ENCODE results near the gene IFNL4.
A peak's percentile ranks its signal among the peaks of the same experiment; 100 is the strongest.

The IFNL4 gene

DNA sequence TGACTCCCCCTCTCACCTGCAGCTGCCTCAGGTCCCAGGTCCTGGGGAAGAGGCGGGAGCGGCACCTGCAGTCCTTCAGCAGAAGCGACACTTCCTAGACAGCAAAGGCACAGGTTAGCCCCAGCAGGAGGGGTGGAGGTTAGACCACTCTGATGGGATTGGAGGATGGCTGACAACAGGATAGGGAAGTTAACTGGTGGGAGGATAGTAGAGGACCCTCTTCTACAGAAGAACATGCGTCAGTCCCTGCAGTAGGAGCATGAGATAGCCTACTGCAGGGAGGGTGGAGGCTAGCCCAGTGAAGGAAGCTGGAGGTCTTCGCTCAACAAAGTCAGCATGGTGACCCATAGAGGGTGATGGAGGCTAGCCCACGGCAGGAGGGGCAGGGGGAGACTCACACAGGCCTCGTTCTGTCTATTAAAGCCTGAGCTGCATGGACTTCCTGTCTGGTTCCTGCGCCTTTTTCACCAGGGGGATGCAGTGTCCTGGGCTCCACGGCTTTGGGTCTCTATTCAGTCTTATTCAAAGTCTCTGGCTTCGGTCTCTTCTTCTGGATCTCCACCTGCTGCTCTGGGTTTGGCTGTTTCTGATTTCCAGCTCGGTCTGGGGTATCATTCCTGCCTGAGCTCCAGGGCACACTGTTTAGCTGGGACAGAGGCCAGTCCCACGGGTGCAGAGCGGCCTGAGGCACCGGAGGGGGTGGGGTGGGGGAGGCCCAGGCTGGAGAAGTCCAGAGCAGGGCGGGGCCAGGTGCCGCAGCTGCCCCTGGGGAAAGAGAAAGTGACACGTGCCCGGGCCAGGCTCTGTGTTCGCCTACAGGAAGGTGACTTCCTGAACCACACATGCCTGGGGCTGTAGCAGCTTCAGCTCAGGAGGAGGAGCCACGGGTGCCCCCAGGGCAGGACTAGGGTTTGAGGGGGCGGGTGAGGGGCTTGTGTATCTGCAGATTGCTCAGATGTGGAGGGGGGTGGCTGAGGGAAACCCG lies 11.2 kb downstream of the IFNL4 start:
- no peaks in the 10 kb centered on the region for H3K27me3 ChIP-seq (ENCODE audit: insufficient read depth, poor library complexity, severe bottlenecking)
- no peak overlapping the region for H3K27ac ChIP-seq (replicated peaks)
- TF ChIP-seq GABPA (IDR thresholded peaks at IDR 0.05; ENCODE audit: low read depth), result no peak
- no peak for TF ChIP-seq REST (IDR thresholded peaks at IDR 0.05; ENCODE audit: insufficient replicate concordance, low read depth)
- TF ChIP-seq POLR2AphosphoS5 (IDR thresholded peaks at IDR 0.05; ENCODE audit: low read depth), result no peak
- no peak for TF ChIP-seq SPI1 (IDR thresholded peaks at IDR 0.05; ENCODE audit: borderline replicate concordance, low read depth)
- TF ChIP-seq, protein P1, sequence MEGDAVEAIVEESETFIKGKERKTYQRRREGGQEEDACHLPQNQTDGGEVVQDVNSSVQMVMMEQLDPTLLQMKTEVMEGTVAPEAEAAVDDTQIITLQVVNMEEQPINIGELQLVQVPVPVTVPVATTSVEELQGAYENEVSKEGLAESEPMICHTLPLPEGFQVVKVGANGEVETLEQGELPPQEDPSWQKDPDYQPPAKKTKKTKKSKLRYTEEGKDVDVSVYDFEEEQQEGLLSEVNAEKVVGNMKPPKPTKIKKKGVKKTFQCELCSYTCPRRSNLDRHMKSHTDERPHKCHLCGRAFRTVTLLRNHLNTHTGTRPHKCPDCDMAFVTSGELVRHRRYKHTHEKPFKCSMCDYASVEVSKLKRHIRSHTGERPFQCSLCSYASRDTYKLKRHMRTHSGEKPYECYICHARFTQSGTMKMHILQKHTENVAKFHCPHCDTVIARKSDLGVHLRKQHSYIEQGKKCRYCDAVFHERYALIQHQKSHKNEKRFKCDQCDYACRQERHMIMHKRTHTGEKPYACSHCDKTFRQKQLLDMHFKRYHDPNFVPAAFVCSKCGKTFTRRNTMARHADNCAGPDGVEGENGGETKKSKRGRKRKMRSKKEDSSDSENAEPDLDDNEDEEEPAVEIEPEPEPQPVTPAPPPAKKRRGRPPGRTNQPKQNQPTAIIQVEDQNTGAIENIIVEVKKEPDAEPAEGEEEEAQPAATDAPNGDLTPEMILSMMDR (IDR thresholded peaks at IDR 0.05; ENCODE audit: insufficient read depth, low read length), result no peak
- no peak overlapping the region for H3K4me3 ChIP-seq (replicated peaks; ENCODE audit: insufficient read depth, low read length)
- peak; percentile 20 to 23 for DNase-seq (ENCODE audit: low read depth in 1 of 2, low spot score in 1 of 2)

DNA sequence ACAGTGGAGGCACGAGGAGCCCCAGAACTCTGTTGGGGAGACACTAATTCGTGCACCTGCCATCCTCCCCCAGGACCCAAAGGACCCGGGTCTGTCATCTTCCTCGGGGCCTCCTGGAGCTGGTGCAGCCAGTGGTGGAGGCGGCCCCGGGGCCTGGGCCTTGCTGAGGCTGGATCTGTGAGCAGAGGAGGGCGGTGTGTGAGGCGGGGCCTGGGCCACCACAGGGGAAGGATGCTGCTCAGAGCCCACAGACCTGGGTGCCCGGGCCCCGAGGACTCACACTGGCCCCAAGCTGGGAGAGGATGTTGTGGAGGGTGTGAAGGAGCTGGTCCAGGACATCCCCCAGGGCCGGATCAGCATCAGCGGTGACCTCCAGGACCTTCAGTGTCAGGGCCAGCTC lies 12.1 kb downstream of the IFNL4 start:
- H3K4me3 ChIP-seq (replicated peaks; ENCODE audit: insufficient read depth, low read length), result no peak overlapping the region
- H3K27me3 ChIP-seq (ENCODE audit: insufficient read depth, poor library complexity, severe bottlenecking), result no peaks in the 10 kb centered on the region
- no peak overlapping the region for H3K27ac ChIP-seq (replicated peaks)
- TF ChIP-seq, protein P1 (IDR thresholded peaks at IDR 0.05; ENCODE audit: insufficient read depth, low read length), result no peak
- TF ChIP-seq POLR2AphosphoS5 (IDR thresholded peaks at IDR 0.05; ENCODE audit: low read depth) (no peak), REST (IDR thresholded peaks at IDR 0.05; ENCODE audit: insufficient replicate concordance, low read depth) (no peak), GABPA (IDR thresholded peaks at IDR 0.05; ENCODE audit: low read depth) (no peak), SPI1 (IDR thresholded peaks at IDR 0.05; ENCODE audit: borderline replicate concordance, low read depth) (no peak)
- no peak for DNase-seq (ENCODE audit: low read depth in 1 of 2, low spot score in 1 of 2)

- H3K27ac ChIP-seq (replicated peaks), result no peak overlapping the region
- H3K4me3 ChIP-seq (replicated peaks; ENCODE audit: insufficient read depth, low read length), result no peak overlapping the region
- TF ChIP-seq POLR2AphosphoS5 (IDR thresholded peaks at IDR 0.05; ENCODE audit: low read depth) (no peak), GABPA (IDR thresholded peaks at IDR 0.05; ENCODE audit: low read depth) (no peak), SPI1 (IDR thresholded peaks at IDR 0.05; ENCODE audit: borderline replicate concordance, low read depth) (no peak), REST (IDR thresholded peaks at IDR 0.05; ENCODE audit: insufficient replicate concordance, low read depth) (no peak)
- TF ChIP-seq, protein P1 (IDR thresholded peaks at IDR 0.05; ENCODE audit: insufficient read depth, low read length), result no peak
- no peak for DNase-seq (ENCODE audit: low read depth in 1 of 2, low spot score in 1 of 2)
- H3K27me3 ChIP-seq (ENCODE audit: insufficient read depth, poor library complexity, severe bottlenecking), result no peaks in the 10 kb centered on the region
Measured at GRCh38 chr19:39232708-39233107, 15.9 kb downstream of the IFNL4 start.

Data from HL-60 (cell line).